ENCODE results near the gene TMC3. TPM values are rescaled to one million over a fixed set of nuclear protein-coding genes. Genes with fewer than 3 reads are reported as not detected.

Gene TMC3
- total and polyA plus RNA-seq, 2 of the 13 experiments (the other 11 are each of a cell fraction or from before 2014, with no cell fraction given) = not detected

DNA sequence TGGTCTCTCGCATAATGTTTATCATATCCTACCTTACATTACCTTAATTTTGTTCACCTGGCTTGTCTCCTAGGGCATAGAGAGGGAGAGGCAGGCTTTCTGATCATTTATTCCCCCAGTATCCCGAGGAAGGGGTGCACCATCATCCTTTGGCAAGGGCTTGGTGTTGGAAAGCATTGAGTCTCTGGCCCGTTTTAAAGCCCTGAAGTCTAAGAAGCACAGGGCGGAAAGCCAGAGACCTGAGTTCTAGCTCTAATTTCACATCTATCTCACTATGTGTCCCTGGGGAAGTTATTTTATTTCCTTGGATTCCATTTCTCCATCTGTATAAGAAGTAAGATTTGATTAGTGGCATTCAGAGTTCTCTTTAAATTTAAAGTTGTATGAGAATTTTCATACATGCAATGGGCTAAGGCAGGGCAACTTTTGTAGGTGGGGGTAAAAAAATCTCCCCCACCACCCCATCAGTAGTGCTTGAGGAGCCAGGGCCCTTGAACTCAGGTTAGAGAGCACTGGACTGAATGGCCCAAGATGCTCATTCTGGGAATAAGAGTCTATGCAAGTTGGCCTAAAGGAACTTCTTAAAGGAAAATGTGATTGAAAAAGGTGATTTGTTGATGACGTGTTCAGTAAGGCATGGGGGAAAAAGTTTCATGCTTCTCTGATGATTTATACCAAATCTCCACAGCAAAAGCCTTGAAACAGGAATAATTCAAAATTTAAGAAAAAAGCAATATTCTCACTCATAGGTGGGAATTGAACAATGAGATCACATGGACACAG, 10.1 kb downstream of the TMC3 start (continued):
- TF ChIP-seq, protein P1, sequence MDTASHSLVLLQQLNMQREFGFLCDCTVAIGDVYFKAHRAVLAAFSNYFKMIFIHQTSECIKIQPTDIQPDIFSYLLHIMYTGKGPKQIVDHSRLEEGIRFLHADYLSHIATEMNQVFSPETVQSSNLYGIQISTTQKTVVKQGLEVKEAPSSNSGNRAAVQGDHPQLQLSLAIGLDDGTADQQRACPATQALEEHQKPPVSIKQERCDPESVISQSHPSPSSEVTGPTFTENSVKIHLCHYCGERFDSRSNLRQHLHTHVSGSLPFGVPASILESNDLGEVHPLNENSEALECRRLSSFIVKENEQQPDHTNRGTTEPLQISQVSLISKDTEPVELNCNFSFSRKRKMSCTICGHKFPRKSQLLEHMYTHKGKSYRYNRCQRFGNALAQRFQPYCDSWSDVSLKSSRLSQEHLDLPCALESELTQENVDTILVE (CRISPR knock-in tag; IDR thresholded peaks at IDR 0.05) = no peak
- TF ChIP-seq ZNF678 (CRISPR knock-in tag; IDR thresholded peaks at IDR 0.05) (no peak), HDAC6 (IDR thresholded peaks at IDR 0.05; ENCODE audit: low read depth, low read length) (no peak), ZNF75D (CRISPR knock-in tag; IDR thresholded peaks at IDR 0.05; ENCODE audit: borderline replicate concordance) (no peak), ASH2L (IDR thresholded peaks at IDR 0.05; ENCODE audit: insufficient read length, low read depth, low read length) (no peak), ZNF451 (CRISPR knock-in tag; IDR thresholded peaks at IDR 0.05) (no peak), ZMYM2 (CRISPR knock-in tag; IDR thresholded peaks at IDR 0.05) (no peak), NFYC (CRISPR knock-in tag; IDR thresholded peaks at IDR 0.05) (no peak), ZNF510 (CRISPR knock-in tag; IDR thresholded peaks at IDR 0.05; ENCODE audit: low read depth) (no peak)
- TF ChIP-seq, protein P2, sequence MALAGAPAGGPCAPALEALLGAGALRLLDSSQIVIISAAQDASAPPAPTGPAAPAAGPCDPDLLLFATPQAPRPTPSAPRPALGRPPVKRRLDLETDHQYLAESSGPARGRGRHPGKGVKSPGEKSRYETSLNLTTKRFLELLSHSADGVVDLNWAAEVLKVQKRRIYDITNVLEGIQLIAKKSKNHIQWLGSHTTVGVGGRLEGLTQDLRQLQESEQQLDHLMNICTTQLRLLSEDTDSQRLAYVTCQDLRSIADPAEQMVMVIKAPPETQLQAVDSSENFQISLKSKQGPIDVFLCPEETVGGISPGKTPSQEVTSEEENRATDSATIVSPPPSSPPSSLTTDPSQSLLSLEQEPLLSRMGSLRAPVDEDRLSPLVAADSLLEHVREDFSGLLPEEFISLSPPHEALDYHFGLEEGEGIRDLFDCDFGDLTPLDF (CRISPR knock-in tag; IDR thresholded peaks at IDR 0.05) = no peak

DNA sequence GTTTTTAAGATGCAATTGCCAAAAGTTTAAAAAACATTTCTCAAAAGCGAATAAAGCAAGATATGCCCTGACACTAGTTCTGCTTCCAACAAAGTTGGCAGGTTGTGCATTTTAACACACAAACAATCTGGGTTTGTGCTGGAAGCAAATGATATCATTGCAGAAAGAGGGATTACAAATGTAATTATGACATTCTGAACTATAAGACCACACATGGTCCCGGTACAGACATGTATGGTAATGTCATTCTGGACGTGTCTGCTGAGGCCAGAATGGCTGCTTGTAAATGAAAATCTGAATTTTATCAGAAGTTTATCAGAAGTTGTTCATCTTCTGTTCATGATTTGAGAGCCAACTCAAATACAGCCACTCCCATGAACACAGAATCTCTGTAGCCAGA, 10.7 kb downstream of the TMC3 start:
- Histone ChIP-seq H3K36me3 (replicated peaks in 1 of 2; ENCODE audit: control insufficient read depth in 1 of 2, insufficient read depth in 2 of 2, low read length in 2 of 2) (no peaks in the 10 kb centered on the region), H3K9ac (ENCODE audit: insufficient read depth, low read depth, low read length) (no peak overlapping the region), H3K4me2 (ENCODE audit: low read depth, low read length) (no peak overlapping the region), H4K20me1 (ENCODE audit: insufficient read depth, low read length) (no peaks in the 10 kb centered on the region), H3K79me2 (ENCODE audit: insufficient read depth, low read length) (no peaks in the 10 kb centered on the region), H3K4me3 (replicated peaks in 1 of 3; ENCODE audit: insufficient read depth in 1 of 3, low read depth in 2 of 3, low read length in 3 of 3) (no peak overlapping the region), H3K27ac (ENCODE audit: extremely low read length, insufficient read depth, low read length) (no peak overlapping the region), H3K9me3 (ENCODE audit: low read length) (no peaks in the 10 kb centered on the region), H3K27me3 (ENCODE audit: control insufficient read depth in 1 of 2, insufficient read depth in 2 of 2, low read length in 2 of 2) (no peaks in the 10 kb centered on the region), H2AFZ (ENCODE audit: low read length) (no peak overlapping the region), H3K4me1 (ENCODE audit: insufficient read depth, low read length) (no peaks in the 10 kb centered on the region)
- ChIA-PET POLR2A (no interaction called here), CTCF (ENCODE audit: low intra/inter-chr PET ratio, low total read pairs) (no interaction called here)
- 76% methylated on average over 2 of the region's 3 CpGs for WGBS (ENCODE audit: low lambda C conversion rate)
- ATAC-seq = no peak
- no peak for FAIRE-seq
- in situ Hi-C loops (cut with HindIII; ENCODE audit: extremely low pct_ligation_motif_present, low pct_unique_long_range_greater_than_20kb) (no loop called here), intact Hi-C loops (cut with micrococcal nuclease; ENCODE audit: unreplicated experiment) (no loop called here)
- BruUV-seq (replicated peaks) = no TSS peak
- no peak for DNase-seq (ENCODE audit: low spot score)
- TF ChIP-seq RAD51 (IDR thresholded peaks at IDR 0.05; ENCODE audit: borderline replicate concordance) = no peak
- no peak for TF ChIP-seq ZFP82 (CRISPR knock-in tag; IDR thresholded peaks at IDR 0.05; ENCODE audit: borderline replicate concordance)

Data from HepG2 (cell line).